Neural cell (in vitro differentiated cells): ENCODE data around the gene LDLRAD2. TPM values are rescaled to one million over a fixed set of nuclear protein-coding genes. Genes with fewer than 3 reads are reported as not detected.

ENCODE experiments used
- polyA plus RNA-seq: library from polyadenylated mRNA; depleted of rRNA; stranded (reverse); fragments of >200 nt; gene quantifications from 2 replicates; pipeline ENCODE4 v1.2.3, GENCODE V29; 2014

Gene LDLRAD2
- polyA plus RNA-seq, 1 donor from 2014 or later: not detected

Other genes with a start within 250 kb of the LDLRAD2 start
- 9.8 and 13.0 TPM in 2 replicates for gene RAP1GAP, start 142.9 kb upstream of the LDLRAD2 start, polyA plus RNA-seq
- gene USP48, start 29.1 kb upstream of the LDLRAD2 start, polyA plus RNA-seq: 57.5 and 67.2 TPM in 2 replicates
- 0.79 and 0.90 TPM in 2 replicates for gene HSPG2, start 125.0 kb downstream of the LDLRAD2 start, polyA plus RNA-seq
- gene CELA3B, start 164.8 kb downstream of the LDLRAD2 start, polyA plus RNA-seq: not detected in 2 replicates
- gene CELA3A, start 189.4 kb downstream of the LDLRAD2 start, polyA plus RNA-seq: not detected in 2 replicates
- gene CDC42, start 240.4 kb downstream of the LDLRAD2 start, polyA plus RNA-seq: 805 and 913 TPM in 2 replicates